ENCODE measurements around the gene SYT1. TPM values are rescaled to one million over a fixed set of nuclear protein-coding genes. Genes with fewer than 3 reads are reported as not detected.

SYT1 gene
- total and polyA plus RNA-seq, 9 donors = 0.45 to 18.3 (median 9.7) TPM

GRCh38 chr12:78864870-78865463 lies 393 bp downstream of the SYT1 start:
- Histone ChIP-seq H3K27me3 (no peaks in the 10 kb centered on the region), H3K4me1 (ENCODE audit: insufficient read depth) (no peaks in the 10 kb centered on the region), H3K4me3 (peak overlapping the region; percentile 60), H3K9me3 (no peaks in the 10 kb centered on the region), H3K36me3 (no peaks in the 10 kb centered on the region), H3K27ac (no peak overlapping the region)
- intact Hi-C loops (cut with DNase I) = no loop called here
- DNase-seq = peak in 1 of 5 donors; percentile 7
- 1 to 2% (median 1%) methylated on average over 18 to 31 of the region's 32 CpGs for WGBS, 3 donors
- TF ChIP-seq CTCF (IDR thresholded peaks at IDR 0.05) = no peak
- TF ChIP-seq POLR2A (IDR thresholded peaks at IDR 0.05) = no peak
- no peak for TF ChIP-seq EP300 (IDR thresholded peaks at IDR 0.05)

DNA sequence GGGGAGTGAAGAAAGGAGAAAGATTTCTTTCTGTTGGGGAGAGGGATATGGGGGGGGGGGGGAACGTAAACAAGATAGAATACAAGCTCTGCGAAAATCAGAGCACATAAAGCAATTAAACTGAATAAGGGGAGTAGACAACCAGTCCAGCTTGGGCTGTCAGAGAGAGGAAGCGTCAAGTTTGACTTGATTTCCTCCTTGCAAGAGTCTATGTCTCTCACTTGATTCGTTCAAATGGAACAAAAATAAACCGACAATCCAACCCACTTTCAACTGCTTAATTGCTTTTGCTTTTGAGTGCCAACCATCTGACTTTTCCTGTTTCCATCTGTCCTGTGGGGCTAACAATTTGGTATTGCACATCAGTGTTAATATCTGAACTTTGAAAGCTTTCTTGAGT lies 942 bp downstream of the SYT1 start:
- intact Hi-C loops (cut with DNase I) = no loop called here
- no peaks in the 10 kb centered on the region for H3K36me3 ChIP-seq
- H3K9me3 ChIP-seq = no peaks in the 10 kb centered on the region
- no peaks in the 10 kb centered on the region for H3K4me1 ChIP-seq (ENCODE audit: insufficient read depth)
- TF ChIP-seq EP300 (IDR thresholded peaks at IDR 0.05) = no peak
- no peak for TF ChIP-seq CTCF (IDR thresholded peaks at IDR 0.05)
- no peak for TF ChIP-seq POLR2A (IDR thresholded peaks at IDR 0.05)
- WGBS, 3 donors = 14 to 22% (median 16%) methylated on average over 5 of the region's 5 CpGs
- H3K27ac ChIP-seq = no peak overlapping the region
- no peaks in the 10 kb centered on the region for H3K27me3 ChIP-seq
- DNase-seq = no peak
- H3K4me3 ChIP-seq = peak overlapping the region; percentile 60

DNA sequence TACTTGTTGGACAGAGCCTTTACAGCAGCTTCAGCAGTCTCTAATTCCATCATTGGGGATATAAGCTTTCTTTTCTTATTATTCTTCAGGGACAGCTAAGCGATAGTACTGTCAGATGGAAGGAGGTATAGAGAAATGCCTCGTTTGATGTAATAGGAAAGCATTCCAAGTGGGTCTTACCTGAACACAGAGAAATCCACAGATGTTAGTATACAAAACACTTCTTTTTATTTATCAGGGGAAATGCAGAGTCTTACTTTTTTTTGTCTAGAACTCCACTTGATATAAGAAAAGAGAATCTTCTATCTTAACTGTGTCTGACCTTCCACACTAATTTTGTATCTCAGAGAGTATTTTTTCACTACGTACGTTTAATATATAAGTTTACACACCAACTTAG lies 1.9 kb downstream of the SYT1 start:
- Histone ChIP-seq H3K9me3 (no peaks in the 10 kb centered on the region), H3K27ac (no peak overlapping the region), H3K4me3 (no peak overlapping the region), H3K36me3 (no peaks in the 10 kb centered on the region), H3K27me3 (no peaks in the 10 kb centered on the region), H3K4me1 (ENCODE audit: insufficient read depth) (no peaks in the 10 kb centered on the region)
- no peak for DNase-seq
- intact Hi-C loops (cut with DNase I) = no loop called here
- TF ChIP-seq POLR2A (IDR thresholded peaks at IDR 0.05) (no peak), CTCF (IDR thresholded peaks at IDR 0.05) (no peak), EP300 (IDR thresholded peaks at IDR 0.05) (no peak)
- 93 to 96% (median 94%) methylated on average over 4 of the region's 4 CpGs for WGBS, 3 donors

- Histone ChIP-seq H3K36me3 (no peaks in the 10 kb centered on the region), H3K27ac (no peak overlapping the region), H3K9me3 (no peaks in the 10 kb centered on the region), H3K4me3 (no peak overlapping the region), H3K4me1 (ENCODE audit: insufficient read depth) (no peaks in the 10 kb centered on the region), H3K27me3 (no peaks in the 10 kb centered on the region)
- intact Hi-C loops (cut with DNase I) = no loop called here
- TF ChIP-seq POLR2A (IDR thresholded peaks at IDR 0.05) = no peak
- no peak for TF ChIP-seq CTCF (IDR thresholded peaks at IDR 0.05)
- TF ChIP-seq EP300 (IDR thresholded peaks at IDR 0.05) = no peak
- no peak for DNase-seq
- WGBS, 3 donors = 94 to 96% (median 95%) methylated on average over 3 of the region's 3 CpGs
Measured at GRCh38 chr12:78870539-78870938, 6.0 kb downstream of the SYT1 start.
